ENCODE results near the gene ERCC2.
"Not testable (repeated sequence)": the region's sequence is repeated elsewhere in the genome, so short reads cannot be mapped to it uniquely, and the experiment has no call there.

ERCC2 gene

GRCh38 chr19:45370410-45371204, at the start of gene ERCC2:
Gene ERCC2 (minus strand): TSS chr19:45370573. CDS start chr19:45370540, 33 bp downstream.
- peak; percentile 99 for DNase-seq (ENCODE audit: low read depth in 1 of 2, low spot score in 1 of 2)

- no peak for DNase-seq (ENCODE audit: low read depth in 1 of 2, low spot score in 1 of 2)
Observed at GRCh38 chr19:45419895-45420294, 49.5 kb upstream of the ERCC2 start.

- no peak for DNase-seq (ENCODE audit: low read depth in 1 of 2, low spot score in 1 of 2)
Observed at GRCh38 chr19:45419396-45419795, 49.0 kb upstream of the ERCC2 start.

- DNase-seq (ENCODE audit: low read depth in 1 of 2, low spot score in 1 of 2): no peak
Observed at GRCh38 chr19:45418802-45419201, 48.4 kb upstream of the ERCC2 start.

- no peak for DNase-seq (ENCODE audit: low read depth in 1 of 2, low spot score in 1 of 2)
Observed at GRCh38 chr19:45417151-45417550, 46.8 kb upstream of the ERCC2 start.

- no peak for DNase-seq (ENCODE audit: low read depth in 1 of 2, low spot score in 1 of 2)
Observed at GRCh38 chr19:45414468-45414867, 44.1 kb upstream of the ERCC2 start.

- no peak for DNase-seq (ENCODE audit: low read depth in 1 of 2, low spot score in 1 of 2)
Observed at GRCh38 chr19:45413497-45413896, 43.1 kb upstream of the ERCC2 start.

GRCh38 chr19:45410330-45410729, 40.0 kb upstream of the ERCC2 start:
- DNase-seq (ENCODE audit: low read depth in 1 of 2, low spot score in 1 of 2): not testable (repeated sequence)

GRCh38 chr19:45409557-45409920, 39.2 kb upstream of the ERCC2 start:
- no peak for DNase-seq (ENCODE audit: low read depth in 1 of 2, low spot score in 1 of 2)

GRCh38 chr19:45408830-45409556, 38.6 kb upstream of the ERCC2 start:
- no peak for DNase-seq (ENCODE audit: low read depth in 1 of 2, low spot score in 1 of 2)

GRCh38 chr19:45408121-45408520, 37.7 kb upstream of the ERCC2 start:
- no peak for DNase-seq (ENCODE audit: low read depth in 1 of 2, low spot score in 1 of 2)

- not testable (repeated sequence) for DNase-seq (ENCODE audit: low read depth in 1 of 2, low spot score in 1 of 2)
Observed at GRCh38 chr19:45407585-45407984, 37.2 kb upstream of the ERCC2 start.

- no peak for DNase-seq (ENCODE audit: low read depth in 1 of 2, low spot score in 1 of 2)
Observed at GRCh38 chr19:45407091-45407375, 36.7 kb upstream of the ERCC2 start.

- DNase-seq (ENCODE audit: low read depth in 1 of 2, low spot score in 1 of 2): peak; percentile 54 to 66
Observed at GRCh38 chr19:45406226-45407090, 36.1 kb upstream of the ERCC2 start, which contains the start of gene POLR1G. Gene POLR1G (plus strand): TSS chr19:45406644. CDS start chr19:45406697, 53 bp downstream.

GRCh38 chr19:45405435-45406225, 35.3 kb upstream of the ERCC2 start:
- peak; percentile 61 to 67 for DNase-seq (ENCODE audit: low read depth in 1 of 2, low spot score in 1 of 2)

- no peak for DNase-seq (ENCODE audit: low read depth in 1 of 2, low spot score in 1 of 2)
Observed at GRCh38 chr19:45404557-45405434, 34.4 kb upstream of the ERCC2 start, which contains the start of gene PPP1R13L. Gene PPP1R13L (minus strand): TSS chr19:45405069. CDS start chr19:45398318, 6,751 bp downstream.

- DNase-seq (ENCODE audit: low read depth in 1 of 2, low spot score in 1 of 2): peak in 1 of 2 donors; percentile 43
Observed at GRCh38 chr19:45403781-45404556, 33.6 kb upstream of the ERCC2 start.

GRCh38 chr19:45403272-45403671, 32.9 kb upstream of the ERCC2 start:
- no peak for DNase-seq (ENCODE audit: low read depth in 1 of 2, low spot score in 1 of 2)
